SKM-1 treated with dmso at 0.1 percent for 144 hours (cell line): ENCODE measurements around the gene MED15.
"Not testable (repeated sequence)": the region's sequence is repeated elsewhere in the genome, so short reads cannot be mapped to it uniquely, and the experiment has no call there.

ENCODE experiments used
- DNase-seq: peaks from one replicate; lab custom pipeline; 2025; ENCODE audit not compliant: unreplicated experiment; lab: John Stamatoyannopoulos, UW

Gene MED15

DNA sequence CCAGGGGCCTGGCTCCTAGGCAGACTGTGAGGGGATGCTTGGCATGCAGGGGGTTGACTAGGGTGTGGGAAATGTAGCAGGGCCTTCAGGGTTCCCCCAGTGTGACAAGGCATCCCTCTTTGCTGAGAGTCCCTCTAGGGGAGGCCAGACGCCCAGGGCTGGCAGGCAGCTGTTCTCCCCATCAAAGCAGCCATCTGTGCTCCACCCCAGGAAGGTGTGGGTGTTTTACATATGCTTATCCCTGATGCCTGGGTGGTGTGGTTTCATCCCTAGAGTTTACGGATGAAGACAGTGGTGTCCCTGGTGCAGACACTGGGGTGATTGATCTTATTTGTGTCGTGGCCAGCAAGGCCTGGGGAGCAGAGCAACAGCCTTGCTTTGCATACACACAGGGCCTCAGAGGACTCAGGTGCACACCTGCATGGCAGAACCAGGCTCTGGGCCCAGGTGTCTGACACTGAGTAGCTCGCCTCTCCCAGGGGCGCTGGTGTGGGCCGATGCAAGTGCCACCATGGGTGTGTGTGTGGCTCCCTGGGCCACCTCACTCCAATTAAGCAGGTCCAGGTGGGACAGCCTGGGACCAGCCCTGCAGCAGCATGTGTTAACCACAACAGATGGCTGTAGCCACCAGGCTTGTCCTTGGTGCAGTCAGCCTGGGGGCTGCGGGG lies 74.2 kb downstream of the MED15 start:
- DNase-seq: no peak

DNA sequence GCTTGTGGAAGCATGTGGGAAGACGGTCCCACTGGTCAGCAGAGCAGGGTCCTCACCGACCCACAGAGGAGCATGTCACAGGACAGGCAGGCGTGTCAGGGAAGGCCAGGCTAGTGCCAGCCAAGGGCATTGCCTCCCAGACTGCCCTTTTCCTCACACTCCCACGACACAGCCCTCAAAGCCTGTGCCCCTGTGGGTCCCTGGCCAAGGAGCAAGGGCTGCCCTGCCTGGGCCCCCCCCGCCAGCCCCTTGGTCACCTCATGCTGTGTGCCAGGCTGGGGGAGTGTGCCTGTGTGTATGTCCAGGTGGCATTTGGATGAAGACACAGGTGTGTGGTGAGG lies 74.7 kb downstream of the MED15 start:
- DNase-seq: no peak

DNA sequence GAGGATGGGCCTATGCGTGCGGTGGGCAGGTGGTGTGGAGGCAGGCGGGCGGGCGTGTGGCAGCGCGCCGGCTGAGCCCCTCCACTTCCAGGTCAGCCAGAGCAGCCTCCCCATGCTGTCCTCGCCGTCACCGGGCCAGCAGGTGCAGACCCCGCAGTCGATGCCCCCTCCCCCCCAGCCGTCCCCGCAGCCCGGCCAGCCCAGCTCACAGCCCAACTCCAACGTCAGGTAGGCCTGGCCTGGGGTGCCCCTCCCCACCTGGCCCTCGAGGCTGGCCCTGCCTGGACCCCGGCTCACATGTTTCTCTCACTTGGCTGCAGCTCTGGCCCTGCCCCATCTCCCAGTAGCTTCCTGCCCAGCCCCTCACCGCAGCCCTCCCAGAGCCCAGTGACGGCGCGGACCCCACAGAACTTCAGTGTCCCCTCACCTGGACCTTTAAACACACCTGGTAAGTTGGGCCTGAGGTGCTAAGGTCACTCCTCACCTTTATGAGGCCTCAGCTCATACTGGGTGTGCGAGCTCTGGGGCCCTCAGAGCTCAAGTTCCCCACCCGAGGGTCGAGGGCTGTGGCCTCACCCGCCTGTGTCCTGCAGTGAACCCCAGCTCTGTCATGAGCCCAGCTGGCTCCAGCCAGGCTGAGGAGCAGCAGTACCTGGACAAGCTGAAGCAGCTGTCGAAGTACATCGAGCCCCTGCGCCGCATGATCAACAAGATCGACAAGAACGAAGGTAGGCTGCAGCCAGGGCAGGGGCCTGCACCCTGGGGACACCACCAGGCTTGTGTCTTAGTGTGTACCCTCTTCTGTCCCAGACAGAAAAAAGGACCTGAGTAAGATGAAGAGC lies 75.3 kb downstream of the MED15 start:
- no peak for DNase-seq

DNA sequence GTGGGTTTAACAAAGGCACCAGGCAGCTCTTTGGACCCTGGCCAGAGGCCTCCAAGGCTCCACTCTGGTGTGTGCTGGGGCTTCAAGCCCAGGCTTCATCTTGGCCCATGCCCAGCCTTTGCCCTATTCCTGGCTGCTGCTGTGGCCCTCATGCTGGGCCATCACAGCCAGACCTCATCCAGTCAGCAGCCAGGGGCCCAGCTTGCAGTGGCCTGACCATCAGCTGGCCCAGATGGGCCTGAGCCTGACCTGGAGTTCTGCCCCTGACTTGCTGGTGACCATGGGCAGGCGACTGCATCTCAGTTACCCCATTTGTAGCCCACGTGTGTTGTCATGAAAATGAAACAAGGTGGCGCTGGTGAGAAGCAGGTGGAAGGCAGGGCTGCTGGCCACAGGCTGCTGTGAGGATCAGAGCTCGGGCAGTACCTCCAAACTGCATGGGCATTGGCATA lies 76.1 kb downstream of the MED15 start:
- DNase-seq: no peak

DNA sequence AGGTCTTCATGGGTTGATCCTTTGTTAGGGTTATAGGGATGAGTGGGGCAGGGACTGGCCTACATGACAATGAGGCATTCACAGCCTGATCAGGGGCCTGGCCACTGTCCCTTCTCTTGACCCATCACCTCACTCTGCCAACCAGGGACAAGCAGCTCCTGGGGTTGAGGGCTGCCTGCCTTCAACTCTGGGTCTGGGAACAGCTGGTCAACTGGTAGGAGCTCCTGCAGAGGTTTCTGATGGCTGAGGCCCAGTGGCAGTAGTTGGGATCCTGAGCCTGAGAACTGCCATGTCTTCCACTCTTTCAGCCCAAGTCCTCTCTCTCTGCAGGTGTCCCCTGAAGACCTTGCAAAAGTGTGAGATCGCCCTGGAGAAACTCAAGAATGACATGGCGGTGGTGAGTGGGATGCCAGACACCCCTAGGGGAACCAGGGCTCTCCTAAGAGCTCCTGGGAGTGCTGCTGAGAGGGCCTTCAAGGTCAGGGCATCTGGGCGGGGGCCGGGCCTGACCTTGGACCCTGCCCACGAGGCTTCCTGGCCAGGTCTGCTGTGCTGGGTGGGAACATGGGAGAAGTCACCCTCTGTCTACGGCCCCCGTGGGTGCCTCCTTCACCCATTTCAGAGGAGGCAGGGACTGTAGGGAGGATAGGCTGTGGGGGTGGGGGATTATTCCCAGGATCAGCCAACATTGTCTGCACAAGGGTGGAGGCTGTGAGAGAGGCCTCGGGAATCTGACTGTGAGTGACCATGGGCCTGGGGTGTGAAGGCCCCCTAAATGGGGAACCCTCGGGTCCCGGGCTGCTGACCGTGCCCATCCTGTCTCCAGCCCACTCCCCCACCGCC lies 76.8 kb downstream of the MED15 start:
- DNase-seq: no peak

DNA sequence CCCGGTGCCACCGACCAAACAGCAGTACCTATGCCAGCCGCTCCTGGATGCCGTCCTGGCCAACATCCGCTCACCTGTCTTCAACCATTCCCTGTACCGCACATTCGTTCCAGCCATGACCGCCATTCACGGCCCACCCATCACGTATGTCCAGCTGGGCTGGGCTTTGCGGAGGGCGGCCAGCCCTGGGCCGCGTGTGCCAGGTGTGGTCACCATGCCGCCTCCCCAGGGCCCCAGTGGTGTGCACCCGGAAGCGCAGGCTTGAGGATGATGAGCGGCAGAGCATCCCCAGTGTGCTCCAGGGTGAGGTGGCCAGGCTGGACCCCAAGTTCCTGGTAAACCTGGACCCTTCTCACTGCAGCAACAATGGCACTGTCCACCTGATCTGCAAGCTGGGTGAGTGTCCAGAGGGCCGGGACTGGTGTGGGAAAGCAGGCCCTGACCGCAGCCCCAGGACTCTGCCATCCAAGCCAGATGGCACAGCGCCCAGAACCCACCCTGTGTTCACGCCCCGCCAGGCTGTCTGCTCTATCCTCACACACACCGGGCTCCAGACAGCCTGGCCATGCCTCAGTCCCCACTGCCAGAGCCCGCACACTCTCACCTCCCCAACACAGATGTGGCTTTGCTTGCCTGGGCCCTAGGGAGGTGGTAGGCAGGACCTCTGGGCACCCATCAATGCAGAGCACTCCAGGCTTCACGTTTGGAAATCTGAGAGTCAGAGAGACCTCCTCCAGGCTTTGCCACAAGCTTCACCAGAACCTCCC lies 77.6 kb downstream of the MED15 start:
- DNase-seq: no peak

DNA sequence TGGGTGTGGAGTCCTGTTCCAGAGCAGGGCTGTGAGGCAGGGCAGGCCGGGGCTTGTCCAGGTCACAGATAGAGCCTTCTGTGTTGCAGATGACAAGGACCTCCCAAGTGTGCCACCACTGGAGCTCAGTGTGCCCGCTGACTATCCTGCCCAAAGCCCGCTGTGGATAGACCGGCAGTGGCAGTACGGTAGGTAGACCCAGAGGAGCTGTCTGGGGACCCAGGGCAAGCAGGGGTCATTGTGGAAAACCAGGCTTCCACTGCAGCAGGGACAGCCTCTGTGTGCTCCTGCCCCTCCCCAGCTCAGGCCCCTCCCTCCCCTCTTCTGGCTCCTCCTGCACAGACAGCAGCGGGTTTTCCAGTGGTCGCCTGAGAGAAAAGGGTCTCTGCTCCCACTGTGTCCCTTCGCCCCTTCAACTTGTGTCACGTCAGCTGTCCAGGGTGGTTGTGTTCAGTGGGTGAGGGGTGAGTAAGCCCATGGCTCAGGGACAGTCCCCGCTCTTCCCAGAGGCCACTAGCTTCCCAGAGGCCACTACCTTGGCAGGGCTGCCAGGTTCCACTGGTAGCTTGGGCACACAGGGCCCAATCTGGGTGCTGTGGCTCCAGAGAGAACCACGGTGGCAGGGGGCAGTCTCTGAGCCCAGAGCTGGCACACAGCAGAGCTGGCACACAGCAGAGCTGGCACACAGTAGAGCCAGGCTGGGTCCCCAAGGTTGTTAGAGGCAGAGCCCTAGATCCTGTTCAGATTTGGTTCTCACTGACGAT lies 78.4 kb downstream of the MED15 start:
- DNase-seq: no peak

DNA sequence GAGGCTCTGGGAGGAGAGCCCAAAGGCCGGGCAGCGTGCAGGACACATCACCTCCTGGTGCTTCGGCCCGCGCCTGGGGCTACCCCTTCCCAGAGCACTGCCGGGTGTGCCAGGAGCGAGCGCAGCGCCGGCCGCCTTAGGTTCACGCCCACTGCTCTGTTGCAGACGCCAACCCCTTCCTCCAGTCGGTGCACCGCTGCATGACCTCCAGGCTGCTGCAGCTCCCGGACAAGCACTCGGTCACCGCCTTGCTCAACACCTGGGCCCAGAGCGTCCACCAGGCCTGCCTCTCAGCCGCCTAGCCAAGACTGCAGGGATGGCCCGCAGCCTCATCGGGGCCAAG lies 79.0 kb downstream of the MED15 start:
- no peak for DNase-seq

DNA sequence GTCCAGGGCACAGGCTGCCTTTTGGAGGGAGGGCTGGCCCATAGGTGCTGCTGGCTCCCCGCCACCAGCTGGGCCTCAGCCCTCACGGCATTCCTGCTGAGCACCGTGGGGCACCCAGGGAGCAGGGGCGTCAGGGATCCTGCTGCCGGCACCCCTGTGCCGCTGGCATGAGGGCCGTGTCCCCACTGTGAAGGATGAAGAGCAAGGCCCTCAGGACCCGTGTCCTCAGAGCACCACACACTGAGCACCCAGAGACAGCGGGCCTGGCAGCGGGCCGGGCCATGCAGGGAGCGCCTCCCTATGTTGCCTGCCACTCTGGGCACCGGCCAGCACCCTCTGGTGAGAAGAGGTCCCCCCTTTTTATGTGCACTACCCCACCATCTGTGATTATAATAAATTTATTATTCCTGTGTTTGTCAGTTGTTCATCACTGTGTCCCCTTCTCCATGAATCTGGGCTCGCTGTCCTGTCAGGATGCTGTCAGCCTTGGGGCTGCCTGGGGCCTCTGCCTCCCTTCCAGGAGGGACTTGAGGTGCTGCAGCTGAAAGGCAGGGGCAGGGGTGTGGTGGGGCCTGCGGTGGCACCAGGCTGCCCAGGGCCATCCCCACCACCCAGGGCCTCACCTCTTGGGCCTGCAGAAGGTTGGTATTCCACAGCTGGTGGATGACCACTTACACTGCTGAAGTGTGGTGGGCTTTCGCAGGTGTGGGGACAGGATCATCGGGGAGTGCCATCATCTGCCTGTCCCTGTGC lies 80.0 kb downstream of the MED15 start:
- no peak for DNase-seq

DNA sequence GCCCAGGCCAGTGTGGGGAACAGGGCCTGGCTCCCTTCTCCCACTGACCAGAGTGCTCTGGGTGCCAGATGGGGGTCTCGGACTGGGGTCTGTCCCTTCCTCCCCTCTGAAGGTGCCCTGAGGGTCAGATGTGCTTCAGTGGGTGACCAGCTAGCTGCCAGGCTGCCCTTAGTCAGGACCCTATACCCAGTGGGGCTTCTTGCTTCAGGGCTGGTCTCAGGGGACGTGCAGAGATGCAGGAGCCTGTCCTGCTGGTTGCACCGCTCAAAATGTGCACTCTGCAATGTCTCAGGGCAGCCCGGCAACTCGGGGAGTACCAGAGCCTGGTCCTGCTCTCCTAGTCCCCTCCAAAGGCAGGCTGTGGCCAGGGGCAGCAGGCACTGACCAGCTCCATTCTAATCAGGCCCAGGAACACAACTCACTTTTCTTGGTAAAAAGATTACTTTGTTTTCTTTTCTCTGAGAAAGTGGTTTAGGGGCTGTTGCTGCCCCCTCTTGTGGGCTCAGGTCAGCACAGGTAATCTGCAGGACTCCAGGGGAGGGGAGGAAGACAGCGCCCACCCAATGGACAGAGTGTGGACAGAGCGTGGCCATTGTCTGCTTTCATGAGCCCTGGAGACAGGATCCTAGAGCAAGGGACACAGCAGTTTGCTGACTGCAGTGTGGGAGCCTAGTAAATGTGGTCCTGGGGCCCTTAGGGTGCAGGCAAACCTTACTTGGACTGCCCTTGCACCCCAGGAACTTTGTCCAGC lies 80.9 kb downstream of the MED15 start:
- no peak for DNase-seq

DNA sequence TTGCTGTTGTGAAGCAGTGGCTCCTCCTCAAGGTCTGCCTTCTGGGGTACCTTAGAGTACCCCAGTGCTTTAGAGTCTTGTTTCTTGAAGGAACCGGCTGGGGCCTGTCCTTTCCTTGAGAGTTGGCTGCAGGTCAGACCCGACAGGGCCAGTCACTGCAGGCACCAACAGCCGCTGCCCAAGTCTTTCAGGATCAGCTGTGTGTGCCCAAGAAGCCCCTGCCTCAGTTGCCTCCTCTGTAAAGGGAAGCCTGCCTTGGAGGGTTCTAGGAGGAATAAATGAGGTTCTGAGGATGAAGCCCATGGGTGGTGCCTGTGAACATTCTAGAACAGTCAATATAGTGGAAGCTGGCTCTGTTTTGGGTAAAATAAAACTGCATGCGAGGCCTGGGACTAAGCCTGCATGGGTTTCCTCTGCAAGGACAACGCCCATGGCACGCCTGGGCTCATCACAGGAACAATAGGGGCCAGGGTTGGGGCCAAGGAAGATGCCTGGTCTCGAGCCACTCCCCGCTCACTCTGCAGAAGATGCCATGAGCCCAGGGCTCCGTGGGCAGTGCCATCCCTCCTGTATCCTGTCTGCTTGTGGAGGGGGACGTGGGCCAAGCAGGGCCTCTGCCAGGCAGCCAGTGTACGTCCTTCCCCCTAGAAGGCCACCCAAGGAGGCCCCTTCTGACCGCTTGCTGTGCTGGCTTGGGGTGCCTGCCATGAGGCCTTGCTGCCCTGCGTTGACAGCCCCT lies 81.6 kb downstream of the MED15 start:
- no peak for DNase-seq

DNA sequence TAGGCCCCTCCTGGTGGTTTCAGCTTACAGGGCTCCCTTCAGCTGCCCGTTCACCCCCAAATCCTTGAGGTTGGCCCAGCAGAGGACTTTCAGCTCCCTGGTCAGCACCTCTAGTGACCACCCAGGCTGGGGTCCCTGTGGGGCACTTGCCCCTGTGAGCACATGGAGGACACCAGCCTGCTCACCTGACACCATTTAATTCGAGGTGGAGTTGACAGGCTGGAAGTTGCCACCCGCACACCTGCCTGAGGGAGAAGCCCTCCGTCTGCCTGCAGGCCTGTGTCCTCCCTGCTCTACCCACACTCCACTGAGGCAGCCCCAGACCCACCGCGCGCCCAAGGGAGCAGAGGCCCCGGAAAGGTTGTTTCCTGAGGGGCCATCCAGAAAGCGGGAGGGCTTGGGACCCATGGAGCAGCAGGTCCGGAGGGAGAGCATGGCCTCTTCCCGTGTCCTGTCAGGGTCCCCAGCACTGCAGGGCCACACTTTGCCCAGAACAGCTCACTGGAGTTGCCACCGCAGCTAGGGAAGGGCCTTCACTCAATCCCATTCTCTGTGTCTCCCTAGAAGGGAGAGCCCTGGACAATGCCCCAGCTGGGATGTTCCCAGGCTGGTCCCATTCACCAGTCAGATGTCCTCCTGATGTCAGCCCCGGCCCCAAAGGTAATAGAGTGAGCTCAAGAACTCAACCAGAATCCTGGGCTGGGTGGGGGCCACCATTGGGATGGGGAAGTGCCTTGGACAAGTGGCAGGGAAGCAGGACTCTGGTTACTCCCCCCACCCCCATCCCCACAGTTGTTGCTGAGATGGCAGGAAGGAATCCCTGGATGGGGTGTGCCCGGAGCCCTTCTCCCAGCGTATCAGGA lies 82.4 kb downstream of the MED15 start:
- no peak for DNase-seq

DNA sequence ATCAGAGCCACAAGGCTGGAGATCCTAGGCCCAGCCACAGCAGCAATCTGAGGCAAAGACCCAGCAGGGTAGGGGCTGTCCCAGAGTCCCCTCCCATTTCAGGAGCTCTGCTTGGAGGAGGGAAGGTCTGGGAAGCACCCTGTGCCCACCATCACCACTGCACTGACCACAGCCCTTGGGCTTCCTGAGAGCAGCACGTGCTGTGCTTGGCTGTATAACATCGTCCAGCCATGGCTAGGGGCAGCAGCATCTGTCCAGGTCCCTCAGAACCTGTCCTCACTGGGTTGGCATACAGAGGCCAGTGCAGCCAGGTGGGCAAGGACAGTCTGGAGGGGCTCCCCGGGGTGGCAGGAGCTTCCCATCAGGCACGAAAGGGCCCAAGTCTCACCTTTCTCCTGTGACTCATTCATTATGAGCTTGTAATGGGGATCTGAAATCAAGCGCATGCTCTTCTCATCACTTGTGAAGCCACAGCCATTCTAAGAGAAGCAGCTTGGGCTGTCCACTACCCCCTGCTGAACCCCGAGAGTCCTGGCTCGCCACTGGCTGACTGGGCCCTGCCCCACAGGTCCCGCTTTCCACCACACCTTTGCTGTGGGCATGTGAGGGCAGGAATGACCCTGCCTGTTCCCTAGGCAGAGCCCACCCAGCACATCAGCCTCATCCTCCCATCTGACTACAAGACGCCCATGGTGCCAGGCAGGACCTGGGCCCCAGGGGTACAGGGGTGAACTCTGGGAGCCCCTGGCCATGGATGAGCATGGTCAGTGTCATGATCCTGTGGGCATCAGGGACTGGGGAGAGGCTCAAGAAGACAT lies 83.3 kb downstream of the MED15 start:
- DNase-seq: no peak

DNA sequence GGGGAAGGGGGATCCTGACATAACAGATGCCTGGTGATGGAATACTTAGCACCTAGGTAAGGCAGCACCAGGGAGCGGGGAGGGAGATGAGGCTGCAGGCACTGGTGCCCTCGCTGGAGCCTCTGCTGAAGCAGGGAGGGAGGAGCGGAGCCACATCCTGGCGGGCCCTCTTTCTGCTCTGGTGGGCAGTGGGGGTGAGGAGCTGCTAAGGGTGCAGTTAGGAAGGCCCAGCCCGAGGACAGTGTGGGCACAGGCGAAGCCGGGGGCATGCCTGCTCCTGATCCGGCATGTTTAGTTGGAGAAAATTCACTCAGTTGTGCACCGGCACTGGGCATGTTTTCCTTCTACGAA lies 83.9 kb downstream of the MED15 start:
- no peak for DNase-seq

DNA sequence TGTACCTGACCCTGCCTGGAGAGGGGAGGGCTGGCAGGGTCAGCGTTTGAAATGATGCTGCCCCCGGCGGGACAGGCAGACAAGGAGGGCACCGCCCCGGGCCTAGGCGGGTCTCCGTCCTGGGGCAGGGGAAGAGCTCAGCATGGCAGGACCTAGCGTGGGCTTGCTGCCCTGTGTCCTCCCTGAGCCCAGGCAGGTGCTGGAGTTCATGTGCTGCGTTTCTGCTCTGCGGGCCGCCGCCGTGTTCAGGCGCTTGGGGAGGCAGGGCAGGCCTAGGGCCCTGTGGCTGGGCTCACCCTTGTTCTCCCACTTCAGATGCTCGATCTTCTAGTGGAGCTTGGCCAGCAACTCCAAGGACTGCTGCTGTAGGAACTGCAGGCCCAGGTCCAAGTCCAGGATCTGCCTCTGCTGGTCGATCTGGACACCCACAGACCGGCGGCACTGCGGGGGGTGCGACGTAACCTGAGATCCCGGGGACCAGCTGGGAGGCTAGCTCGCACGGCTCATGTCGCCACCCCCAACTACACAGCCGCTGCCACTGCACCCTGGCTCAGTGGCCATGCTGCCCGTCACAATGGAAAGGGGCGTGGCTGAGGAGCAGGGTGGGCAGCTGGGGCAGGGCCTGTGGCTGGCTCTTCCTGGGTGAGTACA lies 84.4 kb downstream of the MED15 start:
- DNase-seq: no peak

DNA sequence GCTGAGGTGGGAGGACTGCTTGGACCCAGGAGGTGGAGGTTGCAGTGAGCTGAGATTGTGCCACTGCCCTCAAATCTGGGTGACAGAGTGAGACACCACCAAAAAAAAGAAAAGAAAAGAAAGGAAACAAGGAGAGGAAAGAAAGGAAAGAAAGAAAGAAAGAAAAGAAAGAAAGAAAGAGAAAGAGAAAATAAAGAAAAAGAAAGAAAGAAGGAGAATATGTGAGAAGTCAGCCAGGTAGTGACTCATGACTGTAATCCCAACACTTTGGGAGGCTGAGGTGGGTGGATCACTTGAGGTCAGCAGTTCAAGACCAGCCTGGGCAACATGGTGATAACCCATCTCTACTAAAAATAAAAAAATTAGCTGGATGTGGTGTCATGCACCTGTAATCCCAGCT lies 86.6 kb downstream of the MED15 start:
- not testable (repeated sequence) for DNase-seq
